Skin of body (tissue), 2 donors: ENCODE results near the gene TUT7. TPM values are rescaled to one million over a fixed set of nuclear protein-coding genes. Genes with fewer than 3 reads are reported as not detected.
A peak's percentile ranks its signal among the peaks of the same experiment; 100 is the strongest.
"Not testable (repeated sequence)": the region's sequence is repeated elsewhere in the genome, so short reads cannot be mapped to it uniquely, and the experiment has no call there.

Experiments used
- DNase-seq: peaks from one replicate; lab custom pipeline; 2025; lab: John Stamatoyannopoulos, UW
- total RNA-seq: library from RNA; depleted of rRNA; stranded (reverse); fragments of >200 nt; gene quantifications from one replicate; pipeline ENCODE4 v1.2.3, GENCODE V29; 2014

TUT7 gene
- total RNA-seq, 1 donor from 2014 or later: 51.1 TPM

DNA sequence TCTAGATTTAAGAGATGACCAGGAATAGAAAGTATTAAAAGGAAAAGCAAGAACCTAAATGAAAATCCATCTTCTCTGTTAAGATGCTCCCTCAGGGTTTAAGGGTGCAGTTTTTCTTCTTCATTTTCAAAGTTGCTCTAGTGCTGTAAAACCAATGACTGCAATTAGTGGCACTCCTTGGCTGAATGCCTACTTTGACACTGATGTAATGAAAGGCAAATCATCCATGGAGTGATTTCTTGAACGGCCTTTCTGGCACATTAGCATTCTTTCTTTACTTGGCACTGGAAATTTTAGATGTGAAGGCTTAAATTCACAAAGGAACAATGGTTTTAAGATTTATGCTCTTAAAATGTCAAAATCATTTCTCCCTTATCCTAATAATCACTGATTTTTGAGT is 52.5 kb downstream of the TUT7 start:
- no peak for DNase-seq

GRCh38 chr9:86300701-86301100 is 53.5 kb downstream of the TUT7 start:
- no peak for DNase-seq

DNA sequence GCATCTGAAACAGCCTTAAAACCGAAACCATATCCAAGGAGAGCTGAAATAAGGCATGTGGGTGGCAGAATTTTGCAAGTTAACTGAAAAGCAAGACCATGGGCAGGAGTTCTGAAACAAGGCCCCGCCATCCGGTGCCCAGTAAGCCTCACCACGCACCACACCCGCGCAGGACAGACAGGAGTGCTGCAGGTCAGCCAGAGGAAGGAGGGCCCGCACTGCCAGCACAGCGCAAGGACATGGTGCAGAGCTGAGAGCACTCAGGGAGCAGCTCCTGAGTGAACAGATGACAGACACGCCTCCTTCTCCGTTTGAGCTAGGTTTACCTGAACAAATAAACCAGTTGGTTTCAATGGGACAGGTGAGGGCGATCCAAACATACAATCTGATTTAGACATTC is 55.3 kb downstream of the TUT7 start:
- DNase-seq: no peak

DNA sequence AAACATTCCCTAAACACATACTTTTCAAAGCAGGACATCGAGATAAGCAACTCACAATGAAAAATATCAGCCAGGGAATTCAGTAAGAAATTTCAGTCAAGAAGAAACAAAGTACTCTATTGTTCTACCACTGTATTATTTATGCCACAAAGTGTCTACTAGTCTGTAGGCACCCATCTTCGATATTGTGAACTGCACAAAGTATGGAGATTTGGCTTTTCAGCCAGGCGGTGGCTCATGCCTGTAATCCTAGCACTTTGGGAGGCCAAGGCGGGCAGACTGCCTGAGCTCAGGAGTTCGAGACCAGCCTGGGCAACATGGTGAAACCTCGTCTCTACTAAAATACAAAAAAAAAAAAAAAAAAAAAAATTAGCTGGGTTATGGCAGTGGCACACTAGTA is 63.9 kb downstream of the TUT7 start:
- DNase-seq: not testable (repeated sequence)

DNA sequence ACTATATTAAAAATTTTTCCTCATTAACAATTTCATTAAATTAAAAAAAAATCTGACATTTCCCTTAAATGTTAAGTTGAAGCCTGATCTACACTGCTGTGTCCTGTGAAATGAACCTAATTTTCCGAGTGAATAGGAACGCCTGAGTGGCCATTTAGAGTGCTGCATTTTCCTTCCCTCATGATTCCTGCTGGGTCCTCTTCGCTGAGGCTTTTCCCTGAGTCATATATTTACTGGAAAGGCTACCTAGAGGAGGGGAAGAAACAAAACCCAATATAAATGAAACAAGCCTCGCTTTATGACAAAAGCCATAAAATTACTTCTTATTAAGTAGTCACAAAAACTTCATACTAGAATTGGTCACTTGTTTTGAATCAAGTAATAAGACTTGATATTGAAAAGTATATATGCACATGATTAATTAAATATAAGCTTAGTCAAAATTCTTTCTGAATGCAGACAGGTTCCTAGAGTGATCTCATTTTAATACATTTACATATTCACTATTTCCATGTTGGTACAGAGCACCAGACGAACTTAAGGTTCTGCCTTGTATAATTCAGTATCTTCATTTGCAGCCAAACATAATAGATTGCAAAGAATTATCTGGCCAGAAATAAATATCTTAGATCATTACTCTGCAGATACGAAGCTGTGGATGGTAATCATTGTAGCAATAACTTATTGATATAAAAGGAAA is 65.6 kb downstream of the TUT7 start:
- DNase-seq: no peak

- no peak for DNase-seq
Observed at GRCh38 chr9:86287013-86287412, 67.2 kb downstream of the TUT7 start.

DNA sequence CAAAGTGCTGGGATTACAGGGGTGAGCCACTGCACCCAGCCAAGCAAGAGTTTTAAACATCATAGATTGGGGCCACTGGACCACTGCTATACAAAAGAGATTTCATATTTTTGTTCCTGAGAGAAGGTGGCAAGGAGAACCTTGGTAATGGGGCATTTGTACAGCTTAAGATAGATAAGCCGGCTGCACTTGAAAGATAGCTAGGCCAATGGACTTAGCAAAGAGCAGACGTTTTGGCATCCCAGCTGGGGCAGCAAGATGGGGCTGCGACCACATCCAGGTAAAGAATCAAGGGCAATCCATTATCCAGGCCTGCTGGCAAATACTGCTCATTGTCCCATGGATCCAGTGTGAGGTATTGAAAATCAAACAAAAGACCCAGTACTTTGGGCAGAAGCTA is 67.9 kb downstream of the TUT7 start:
- DNase-seq: no peak

DNA sequence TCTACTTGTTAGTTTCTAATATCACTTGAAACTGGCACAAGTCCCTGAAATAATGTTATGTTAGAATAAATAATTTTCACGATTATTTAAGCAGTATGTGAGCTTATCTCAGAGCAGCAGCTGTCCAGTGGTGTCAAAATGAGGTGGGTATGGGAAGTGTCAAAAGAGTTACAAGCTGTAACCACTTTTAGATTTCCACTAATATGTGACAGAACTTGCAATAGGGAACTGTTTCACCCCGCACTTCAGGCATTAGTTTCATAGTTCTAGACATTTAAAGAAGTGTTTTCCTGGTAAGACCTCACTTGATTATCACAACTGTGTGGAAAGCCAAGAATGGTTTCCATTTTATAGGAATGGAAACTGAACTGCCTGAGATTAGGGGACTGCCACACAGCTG is 68.9 kb downstream of the TUT7 start:
- DNase-seq: no peak

DNA sequence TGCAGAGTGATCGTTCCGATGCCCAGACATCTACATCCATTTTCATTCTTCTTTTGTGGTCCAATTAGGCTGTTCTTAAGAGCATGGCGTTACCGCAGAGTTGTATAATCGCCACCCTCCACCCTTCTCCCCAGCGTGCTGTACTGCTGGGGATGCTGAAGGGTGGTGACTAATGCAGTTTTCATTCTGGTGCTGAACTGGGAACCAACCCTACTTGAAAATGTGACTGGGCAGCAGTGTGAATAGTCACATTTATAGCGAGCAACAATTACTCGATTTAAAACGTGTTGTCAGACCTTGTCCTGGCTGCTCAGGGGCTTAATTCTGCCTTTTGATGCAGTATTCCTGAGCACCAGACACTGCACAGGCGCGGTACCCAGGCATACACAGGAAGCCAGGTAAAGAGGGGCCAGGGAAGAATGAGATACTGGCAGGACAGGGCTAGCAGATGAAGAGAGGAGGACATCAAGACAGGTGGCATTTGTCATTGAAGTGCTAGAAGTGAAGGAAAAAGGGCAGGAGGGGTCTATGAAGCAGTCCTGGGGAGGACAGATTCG is 71.2 kb downstream of the TUT7 start:
- DNase-seq: peak; percentile 44

DNA sequence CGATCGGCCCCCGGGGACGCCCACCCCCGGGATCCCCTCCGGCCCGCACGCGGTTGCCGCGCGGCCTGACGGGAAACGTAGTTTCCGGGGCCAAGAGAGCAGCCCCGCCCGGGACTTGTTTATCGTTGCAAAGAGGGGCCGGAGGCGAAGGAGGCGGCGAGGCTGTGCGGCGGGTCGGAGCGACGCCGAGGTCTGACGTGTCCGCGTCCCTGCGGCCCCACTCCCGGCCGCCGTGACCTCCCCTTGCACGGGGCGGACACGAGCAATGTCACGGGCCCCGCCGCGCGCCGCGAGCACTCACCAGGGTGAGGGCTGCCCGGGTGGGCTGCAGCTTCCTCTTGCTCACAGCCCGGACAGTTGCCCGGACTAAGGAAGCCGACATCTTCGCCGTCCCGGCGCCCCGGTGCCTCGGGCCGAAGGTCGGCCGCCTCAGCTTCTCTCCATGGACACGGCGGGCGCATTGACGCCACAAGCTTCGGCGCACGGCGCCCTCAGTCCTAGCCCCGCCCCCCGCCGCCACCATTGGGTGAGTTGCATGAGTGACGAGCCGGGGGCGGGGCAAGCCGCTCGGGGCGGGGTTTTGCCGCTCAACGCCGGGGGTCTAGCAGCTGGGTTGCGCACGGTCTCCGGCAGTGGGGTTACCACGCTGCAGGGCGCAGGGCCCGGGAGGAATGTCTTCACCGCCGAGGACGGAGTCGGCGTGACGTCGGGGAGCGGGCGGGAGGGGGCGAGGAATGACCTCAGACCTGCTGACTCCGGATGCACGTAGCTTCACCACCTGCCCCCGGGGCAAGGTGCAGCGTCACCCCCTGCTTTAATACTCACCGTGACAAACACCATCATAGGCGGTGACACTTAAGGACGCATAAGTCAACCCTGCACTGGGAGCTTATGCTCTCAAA is 71.9 kb downstream of the TUT7 start, which contains the start of gene ISCA1:
ISCA1 (minus strand) TSS at position 462 of the 902 bp plus-strand sequence; CDS start at position 382, 80 bp downstream.
- DNase-seq: peak; percentile 80

- peak; percentile 24 for DNase-seq
Observed at GRCh38 chr9:86281593-86282076, 72.6 kb downstream of the TUT7 start.

GRCh38 chr9:86280580-86280979 is 73.6 kb downstream of the TUT7 start:
- DNase-seq: no peak

- no peak for DNase-seq
Observed at GRCh38 chr9:86279839-86280238, 74.4 kb downstream of the TUT7 start.

- DNase-seq: no peak
Observed at GRCh38 chr9:86277072-86277471, 77.1 kb downstream of the TUT7 start.

DNA sequence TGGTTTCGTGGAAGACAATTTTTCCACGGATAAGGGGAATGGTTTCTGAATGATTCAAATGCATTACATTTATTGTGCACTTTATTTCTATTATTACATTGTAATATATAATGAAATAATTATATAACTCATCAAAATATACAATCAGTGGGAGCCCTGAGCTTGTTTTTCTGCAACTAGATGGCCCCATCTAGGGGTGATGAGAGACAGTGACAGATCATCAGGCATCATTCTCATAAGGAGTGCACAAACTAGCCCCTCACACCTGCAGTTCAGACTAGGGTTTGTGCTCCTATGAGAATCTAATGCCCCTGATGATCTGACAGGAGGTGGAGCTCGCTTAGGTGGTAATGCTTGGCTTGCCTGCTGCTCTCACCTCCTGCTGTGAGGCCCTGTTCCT is 78.2 kb downstream of the TUT7 start:
- no peak for DNase-seq

DNA sequence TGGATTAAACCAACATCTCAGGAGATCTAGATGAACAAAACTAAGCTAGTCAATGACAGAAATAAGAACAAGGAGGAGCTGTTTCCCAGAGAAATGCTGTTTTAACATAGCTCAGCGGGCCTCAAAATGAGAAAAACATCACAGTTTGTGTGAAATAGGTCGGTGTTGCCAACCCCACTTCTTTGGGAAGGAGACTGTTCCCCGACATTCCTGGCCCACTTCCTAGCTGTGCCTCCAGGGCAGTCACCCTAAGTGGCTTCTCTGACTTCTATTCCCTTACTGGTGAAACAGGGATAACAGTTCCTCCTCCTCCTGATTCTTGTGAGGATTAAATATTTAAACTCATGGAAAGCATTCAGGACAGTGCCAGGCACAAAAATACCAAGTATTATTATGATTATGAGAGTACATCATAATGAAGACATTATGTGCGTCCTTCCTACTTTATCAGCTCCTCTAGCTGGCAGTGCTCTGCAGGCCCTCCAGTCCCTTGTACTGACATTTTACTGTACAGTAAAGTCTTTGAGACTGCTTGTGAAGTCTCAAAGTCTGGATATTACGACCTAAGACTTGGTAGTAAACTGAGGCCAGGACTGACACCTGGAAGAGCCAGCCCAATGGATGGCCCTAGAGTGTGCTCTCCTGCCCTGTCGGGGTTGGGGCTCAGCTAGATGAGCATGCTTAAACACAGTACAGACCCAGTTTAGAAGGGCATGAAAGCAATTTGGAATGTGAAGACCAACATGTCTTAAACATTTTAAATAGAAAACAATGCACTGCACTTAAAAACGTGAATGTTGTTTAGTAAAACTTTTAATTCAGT is 79.2 kb downstream of the TUT7 start:
- no peak for DNase-seq

- no peak for DNase-seq
Observed at GRCh38 chr9:86272221-86272620, 82.0 kb downstream of the TUT7 start.

DNA sequence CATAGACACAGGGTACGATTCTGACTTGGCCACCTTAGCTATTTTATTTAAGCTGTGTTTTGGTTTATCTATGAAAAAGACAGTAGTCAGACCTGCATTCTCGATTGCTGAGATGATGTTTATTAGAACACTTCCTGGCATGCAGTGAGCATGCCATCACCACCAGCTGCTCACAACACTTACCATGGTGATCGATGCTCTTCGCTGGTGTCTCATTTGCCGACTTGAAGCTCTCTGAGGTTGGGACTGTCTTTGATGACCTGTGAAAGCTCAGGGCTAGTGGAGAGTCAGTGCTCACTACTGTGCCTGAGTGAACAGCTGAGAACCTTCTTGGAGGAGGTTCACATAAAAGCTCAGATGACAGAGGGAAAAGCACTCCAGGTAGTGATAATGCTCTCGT is 90.3 kb downstream of the TUT7 start:
- DNase-seq: no peak

DNA sequence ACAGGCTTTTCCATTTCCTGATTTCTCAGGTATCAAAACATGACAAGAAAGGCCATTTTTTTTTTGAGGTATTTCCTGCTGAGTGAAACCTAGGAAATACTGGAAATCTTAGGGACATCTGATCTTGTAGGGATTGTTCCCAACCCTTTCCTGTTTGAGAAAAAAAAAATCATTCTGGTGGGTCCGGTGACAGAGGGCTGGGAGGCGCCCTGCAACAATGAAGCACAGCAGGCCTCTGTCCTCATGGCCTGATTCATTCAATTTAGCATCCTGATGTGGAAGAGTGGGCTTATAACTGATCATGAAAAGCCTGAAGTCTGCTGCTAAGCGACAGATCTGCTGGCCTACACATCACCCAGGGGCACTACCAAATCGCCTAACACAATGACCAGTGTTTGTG is 91.7 kb downstream of the TUT7 start:
- DNase-seq: no peak

- no peak for DNase-seq
Observed at GRCh38 chr9:86259557-86259956, 94.7 kb downstream of the TUT7 start, which contains the start of gene C9orf153. TSS of gene C9orf153 (minus strand) at chr9:86259657. CDS start at chr9:86229603, 30,054 bp downstream.

- no peak for DNase-seq
Observed at GRCh38 chr9:86257391-86257790, 96.8 kb downstream of the TUT7 start.
